ACC112 (cell line): ENCODE results near the gene GCAT.

Source experiments
- H2AFZ ChIP-seq: fragments of 200-600 bp; sonication (generic); one replicate; pipeline ENCODE4 v1.6.0; 2017; ENCODE audit warnings: antibody characterized with exemption, low read length; ENCODE audit not compliant: unreplicated experiment
- H3K27ac ChIP-seq: fragments of 200-600 bp; sonication (generic); 2 replicates; pipeline ENCODE4 v1.5.1; 2014; ENCODE audit warnings: low read depth, mild to moderate bottlenecking, antibody characterized with exemption, low read length, moderate library complexity
- H3K27me3 ChIP-seq: fragments of 200-600 bp; sonication (generic); 2 replicates; pipeline ENCODE4 v1.6.1; 2014; ENCODE audit warnings: mild to moderate bottlenecking, antibody characterized with exemption, low read length, moderate library complexity, mixed read lengths; ENCODE audit not compliant: insufficient read depth
- H3K36me3 ChIP-seq: fragments of 200-600 bp; sonication (generic); 2 replicates; pipeline ENCODE4 v1.6.1; 2016; ENCODE audit warnings: mild to moderate bottlenecking, antibody characterized with exemption, low read length, moderate library complexity, mixed read lengths; ENCODE audit not compliant: insufficient read depth
- H3K4me1 ChIP-seq: fragments of 200-600 bp; sonication (generic); one replicate; pipeline ENCODE4 v1.6.1; 2016; ENCODE audit warnings: low read length, mixed read lengths; ENCODE audit not compliant: insufficient read depth, unreplicated experiment, control insufficient read depth
- H3K4me3 ChIP-seq: fragments of 200-600 bp; sonication (generic); 2 replicates; pipeline ENCODE4 v1.5.1; 2014; ENCODE audit warnings: mild to moderate bottlenecking, low read depth, low read length
- H3K79me2 ChIP-seq: fragments of 200-600 bp; sonication (generic); one replicate; pipeline ENCODE4 v1.6.0; 2016; ENCODE audit warnings: low read length; ENCODE audit not compliant: control insufficient read depth, unreplicated experiment, insufficient read depth

GCAT gene

GRCh38 chr22:37823134-37823985 lies 15.6 kb downstream of the GCAT start, which contains the start of gene GALR3:
TSS of gene GALR3 (plus strand) at chr22:37823382. CDS start at chr22:37823407, 25 bp downstream.
- no peaks in the 10 kb centered on the region for H3K79me2 ChIP-seq
- H3K4me3 ChIP-seq, result no peak within 1 kb of the TSS

GRCh38 chr22:37824674-37825641 lies 17.2 kb downstream of the GCAT start:
- Histone ChIP-seq H3K79me2 (no peaks in the 10 kb centered on the region), H3K4me1 (no peaks in the 10 kb centered on the region), H2AFZ (no peak overlapping the region), H3K27ac (no peak overlapping the region), H3K36me3 (no peaks in the 10 kb centered on the region), H3K27me3 (peaks cover 3% of the 10 kb centered on the region; the same call in 1 of the 2 replicates), H3K4me3 (no peak overlapping the region)

More at GRCh38 chr22:37823134-37823985, 15.6 kb downstream of the GCAT start, which contains the start of gene GALR3:
- Histone ChIP-seq H3K36me3 (no peaks in the 10 kb centered on the region), H3K27ac (no peak within 1 kb of the TSS), H2AFZ (no peak within 1 kb of the TSS), H3K27me3 (peaks cover 3% of the 10 kb centered on the region; the same call in 1 of the 2 replicates), H3K4me1 (no peaks in the 10 kb centered on the region)

- no peaks in the 10 kb centered on the region for H3K4me1 ChIP-seq
- no peak overlapping the region for H3K4me3 ChIP-seq
- H3K36me3 ChIP-seq, result no peaks in the 10 kb centered on the region
- no peak overlapping the region for H3K27ac ChIP-seq
- H3K79me2 ChIP-seq, result no peaks in the 10 kb centered on the region
- peaks cover 3% of the 10 kb centered on the region; the same call in 1 of the 2 replicates for H3K27me3 ChIP-seq
- H2AFZ ChIP-seq, result no peak overlapping the region
Measured at GRCh38 chr22:37827056-37827455, 19.3 kb downstream of the GCAT start.

DNA sequence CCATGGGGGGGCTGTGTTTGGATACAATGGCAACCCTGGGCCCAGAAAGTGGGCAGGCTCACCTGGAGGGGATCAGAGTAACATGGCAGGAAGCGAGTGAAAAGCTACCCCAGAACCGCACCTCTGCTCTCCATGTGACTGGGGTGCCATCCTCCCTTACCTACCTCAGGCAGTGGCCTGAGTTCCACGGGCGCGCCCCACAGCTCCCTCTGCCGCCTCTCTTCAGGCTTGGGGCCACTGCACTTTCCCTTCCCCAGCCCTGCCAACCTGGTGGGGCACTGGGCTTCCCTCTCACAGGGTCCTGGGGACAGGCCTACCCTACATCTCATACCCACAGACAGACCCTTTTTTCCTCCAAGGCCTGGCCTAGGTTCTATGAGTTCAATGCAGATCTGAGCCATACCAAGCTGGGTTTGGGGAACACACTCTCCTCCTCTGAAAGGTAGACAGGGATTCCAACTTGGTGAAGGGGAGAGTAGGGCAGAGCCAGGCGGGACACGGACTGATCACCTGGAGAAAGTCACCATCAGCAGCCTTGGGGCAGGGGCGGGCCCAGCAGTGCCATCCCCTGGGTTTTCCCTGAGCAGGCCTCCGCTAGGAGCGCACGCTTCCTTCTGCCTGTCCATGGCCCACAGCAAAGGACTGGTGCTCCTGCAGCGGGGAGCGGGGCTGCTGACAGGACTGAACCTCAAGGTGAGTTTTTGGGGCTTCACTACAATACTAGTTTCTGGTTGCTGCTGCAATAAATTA lies 22.5 kb downstream of the GCAT start:
- H3K27ac ChIP-seq, result no peak overlapping the region
- H3K79me2 ChIP-seq, result no peaks in the 10 kb centered on the region
- no peak overlapping the region for H3K4me3 ChIP-seq
- no peaks in the 10 kb centered on the region for H3K36me3 ChIP-seq
- no peaks in the 10 kb centered on the region for H3K27me3 ChIP-seq
- no peak overlapping the region for H2AFZ ChIP-seq
- H3K4me1 ChIP-seq, result no peaks in the 10 kb centered on the region

- H3K27ac ChIP-seq, result no peak overlapping the region
- no peaks in the 10 kb centered on the region for H3K27me3 ChIP-seq
- no peaks in the 10 kb centered on the region for H3K36me3 ChIP-seq
- no peak overlapping the region for H2AFZ ChIP-seq
- H3K4me1 ChIP-seq, result no peaks in the 10 kb centered on the region
- H3K4me3 ChIP-seq, result no peak overlapping the region
- no peaks in the 10 kb centered on the region for H3K79me2 ChIP-seq
Measured at GRCh38 chr22:37831472-37831871, 23.7 kb downstream of the GCAT start.

- Histone ChIP-seq H3K4me1 (no peaks in the 10 kb centered on the region), H2AFZ (no peak overlapping the region), H3K27me3 (no peaks in the 10 kb centered on the region), H3K36me3 (no peaks in the 10 kb centered on the region), H3K79me2 (no peaks in the 10 kb centered on the region), H3K27ac (no peak overlapping the region), H3K4me3 (no peak overlapping the region)
Measured at GRCh38 chr22:37832022-37832857, 24.5 kb downstream of the GCAT start.

DNA sequence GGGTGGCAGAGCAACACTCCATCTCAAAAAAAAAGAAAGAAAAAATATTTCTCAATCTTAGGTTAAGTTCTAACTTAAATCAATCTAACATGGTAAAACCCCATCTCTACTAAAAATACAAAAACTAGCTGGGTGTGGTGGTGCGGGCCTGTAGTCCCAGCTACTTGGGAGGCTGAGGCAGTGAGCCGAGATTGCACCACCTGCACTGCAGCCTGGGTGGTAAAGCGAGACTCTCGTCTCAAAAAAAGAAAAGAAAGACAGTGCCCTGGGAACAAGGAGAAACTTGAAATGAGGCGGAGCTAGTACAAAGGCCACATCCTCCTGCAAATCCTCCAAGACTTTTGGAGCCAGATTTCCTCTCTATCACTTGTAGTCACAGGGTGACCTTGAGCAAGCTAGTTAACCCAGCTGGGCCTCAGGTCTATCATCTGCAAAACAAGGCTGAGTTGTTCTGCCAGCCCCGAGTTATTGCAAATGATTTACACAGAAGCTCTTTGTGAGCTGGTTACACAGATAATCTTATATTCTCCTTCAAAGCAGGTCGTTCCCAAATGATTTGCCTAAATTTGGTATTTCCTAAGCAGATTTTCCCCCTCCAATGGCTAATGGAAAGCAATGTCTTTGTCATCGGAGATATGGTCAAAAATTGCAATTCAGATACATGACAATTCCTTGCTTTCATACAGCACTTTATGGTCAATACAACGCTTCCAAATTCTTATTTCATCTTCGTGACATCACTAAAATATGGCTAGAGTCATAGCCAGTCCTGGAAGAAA lies 34.5 kb downstream of the GCAT start:
- Histone ChIP-seq H2AFZ (no peak overlapping the region), H3K4me3 (peak overlapping the region; percentile 89), H3K27me3 (no peaks in the 10 kb centered on the region), H3K27ac (no peak overlapping the region), H3K36me3 (no peaks in the 10 kb centered on the region), H3K4me1 (peaks cover 10% of the 10 kb centered on the region), H3K79me2 (peaks cover 16% of the 10 kb centered on the region)

GRCh38 chr22:37843741-37844089 lies 36.0 kb downstream of the GCAT start:
- peak overlapping the region; percentile 12 for H2AFZ ChIP-seq
- H3K79me2 ChIP-seq, result peaks cover 28% of the 10 kb centered on the region
- H3K36me3 ChIP-seq, result no peaks in the 10 kb centered on the region
- H3K27ac ChIP-seq, result peak overlapping the region; percentile 75
- H3K4me3 ChIP-seq, result peak overlapping the region; percentile 89
- peaks cover 10% of the 10 kb centered on the region for H3K4me1 ChIP-seq
- no peaks in the 10 kb centered on the region for H3K27me3 ChIP-seq

DNA sequence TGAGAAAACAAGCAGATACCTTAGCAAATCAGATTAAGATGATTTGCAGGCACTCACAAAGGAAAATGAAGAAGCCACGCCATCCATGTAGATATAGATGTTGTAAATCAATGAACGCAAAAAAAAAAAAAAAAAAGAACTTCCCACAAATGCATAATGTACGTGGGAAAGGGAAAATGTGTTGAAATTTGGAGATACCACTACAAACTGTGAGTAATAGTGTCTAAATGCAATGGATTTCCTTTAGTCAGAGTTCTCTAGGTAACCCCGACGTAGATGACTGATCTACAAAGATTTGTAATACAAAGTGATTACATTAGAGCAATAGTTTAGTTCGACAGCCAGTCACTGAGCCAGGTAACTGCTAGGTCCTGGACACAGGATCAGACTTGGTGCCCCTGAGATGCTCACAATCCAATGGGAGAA lies 37.2 kb downstream of the GCAT start:
- Histone ChIP-seq H3K79me2 (peaks cover 36% of the 10 kb centered on the region), H2AFZ (no peak overlapping the region), H3K4me1 (peaks cover 10% of the 10 kb centered on the region), H3K36me3 (no peaks in the 10 kb centered on the region), H3K4me3 (peak overlapping the region; percentile 89), H3K27me3 (no peaks in the 10 kb centered on the region), H3K27ac (peak overlapping the region; percentile 60; the same call in 1 of the 2 replicates)
